ENCODE data around the gene SPAG7. TPM values are rescaled to one million over a fixed set of nuclear protein-coding genes. Genes with fewer than 3 reads are reported as not detected.
A peak's percentile ranks its signal among the peaks of the same experiment; 100 is the strongest.

Gene SPAG7
- total RNA-seq, 1 experiment from 2014 or later, result 49.9 TPM

- Histone ChIP-seq H4K20me1 (ENCODE audit: insufficient read depth) (no peaks in the 10 kb centered on the region), H3K79me2 (ENCODE audit: insufficient read depth, low read length) (peaks cover 17% of the 10 kb centered on the region; the same call in 1 of the 2 replicates), H3K4me3 (replicated peaks in 1 of 2; ENCODE audit: low read depth in 1 of 2, low read length in 2 of 2) (peak overlapping the region; percentile 70 to 79), H3K27ac (ENCODE audit: low read depth, low read length) (peak overlapping the region; percentile 96), H3K27me3 (ENCODE audit: insufficient read depth, low read length) (no peaks in the 10 kb centered on the region), H3K4me2 (ENCODE audit: low read length) (peak overlapping the region; percentile 84), H3K9ac (ENCODE audit: low read length) (peak overlapping the region; percentile 80), H3K9me3 (ENCODE audit: control insufficient read depth in 1 of 2, insufficient read depth in 1 of 2, low read depth in 1 of 2, low read length in 2 of 2) (no peaks in the 10 kb centered on the region), H3K4me1 (ENCODE audit: control insufficient read depth in 1 of 2, insufficient read depth in 2 of 2, low read length in 2 of 2) (peaks cover 19 to 33% of the 10 kb centered on the region in 2 experiments), H2AFZ (ENCODE audit: low read depth, low read length, poor library complexity, severe bottlenecking) (no peak overlapping the region), H3K36me3 (ENCODE audit: control insufficient read depth in 1 of 2, insufficient read depth in 2 of 2, low read length in 2 of 2) (peaks cover 0 to 13% of the 10 kb centered on the region in 2 experiments; a peak in 2 of 4 replicates), H3K9me2 (ENCODE audit: insufficient read depth) (no peaks in the 10 kb centered on the region)
- RAD21 ChIA-PET (ENCODE audit: low non-redundant PET in 1 of 2, low total read pairs in 2 of 2, uncharacterized antibody in 2 of 2, unreplicated experiment in 2 of 2), result interaction anchor here (0.6 to 2.2 kb wide), 5 partner anchors 12 to 58 kb away, joined by 3 to 11 read pairs (median 6); partner anchors contain the start of genes RNF167 (in 2 of the 2), SLC25A11 (in 2 of the 2) and PFN1 (in 1 of the 2)
- TF ChIP-seq SP1 (IDR thresholded peaks at IDR 0.05; ENCODE audit: low read depth), result peak; percentile 99
- no peak for TF ChIP-seq POLR2AphosphoS5 (IDR thresholded peaks at IDR 0.05; ENCODE audit: low read depth, low read length)
- TF ChIP-seq YY1 (IDR thresholded peaks at IDR 0.05; ENCODE audit: extremely low read depth, insufficient replicate concordance, low read depth, low read length), result peak; percentile 31
- TF ChIP-seq MAX (IDR thresholded peaks at IDR 0.05), result peak; percentile 67; the same call in 1 of the 2 replicates
- POLR2A ChIA-PET, result interaction anchor here (0.7 to 5.0 kb wide), 11 partner anchors 10 to 176 kb away, joined by 3 to 45 read pairs (median 10); partner anchors contain the start of genes CAMTA2, ENO3, PFN1 and RNF167
- DNase-seq (ENCODE audit: low read depth, low spot score) (peak; percentile 100), ATAC-seq (peak; percentile 91)
- CTCF ChIA-PET, result interaction anchor here (0.5 to 2.2 kb wide), 7 partner anchors 9 to 95 kb away, joined by 4 to 12 read pairs (median 7); partner anchors contain the start of genes CAMTA2, RNF167 and SLC25A11
- BruUV-seq (replicated peaks), result TSS peak; percentile 69
- intact Hi-C loops (cut with micrococcal nuclease), result loop anchor here (1.0 kb wide), 4 partner anchors 17 to 58 kb away; partner anchors contain the start of genes CAMTA2, RNF167 and SLC25A11
Measured at GRCh38 chr17:4966844-4967538, 626 bp downstream of the SPAG7 start.

- ChIA-PET POLR2A (interaction anchor here (1.0 to 5.0 kb wide), 6 partner anchors 12 to 26 kb away, joined by 3 to 45 read pairs (median 14); partner anchors contain the start of genes ENO3, PFN1, RNF167 and SLC25A11), CTCF (no interaction called here), RAD21 (ENCODE audit: low non-redundant PET in 1 of 2, low total read pairs in 2 of 2, uncharacterized antibody in 2 of 2, unreplicated experiment in 2 of 2) (no interaction called here)
- H3K4me1 ChIP-seq (ENCODE audit: control insufficient read depth in 1 of 2, insufficient read depth in 2 of 2, low read length in 2 of 2), result peaks cover 20 to 36% of the 10 kb centered on the region in 2 experiments
- ATAC-seq, result no peak
- H3K27ac ChIP-seq (ENCODE audit: low read depth, low read length), result peak overlapping the region; percentile 96; the same call in 1 of the 2 replicates
- no peak for DNase-seq (ENCODE audit: low read depth, low spot score)
- peak overlapping the region; percentile 84; the same call in 1 of the 2 replicates for H3K4me2 ChIP-seq (ENCODE audit: low read length)
- no peaks in the 10 kb centered on the region for H3K9me3 ChIP-seq (ENCODE audit: control insufficient read depth in 1 of 2, insufficient read depth in 1 of 2, low read depth in 1 of 2, low read length in 2 of 2)
- H3K9ac ChIP-seq (ENCODE audit: low read length), result no peak overlapping the region
- no peak overlapping the region for H2AFZ ChIP-seq (ENCODE audit: low read depth, low read length, poor library complexity, severe bottlenecking)
- no peak overlapping the region for H3K4me3 ChIP-seq (replicated peaks in 1 of 2; ENCODE audit: low read depth in 1 of 2, low read length in 2 of 2)
- H3K27me3 ChIP-seq (ENCODE audit: insufficient read depth, low read length), result no peaks in the 10 kb centered on the region
- BruUV-seq (replicated peaks), result no TSS peak
- peaks cover 0 to 13% of the 10 kb centered on the region in 2 experiments; a peak in 2 of 4 replicates for H3K36me3 ChIP-seq (ENCODE audit: control insufficient read depth in 1 of 2, insufficient read depth in 2 of 2, low read length in 2 of 2)
- H4K20me1 ChIP-seq (ENCODE audit: insufficient read depth), result no peaks in the 10 kb centered on the region
- intact Hi-C loops (cut with micrococcal nuclease), result no loop called here
- H3K9me2 ChIP-seq (ENCODE audit: insufficient read depth), result no peaks in the 10 kb centered on the region
- peaks cover 17% of the 10 kb centered on the region; the same call in 1 of the 2 replicates for H3K79me2 ChIP-seq (ENCODE audit: insufficient read depth, low read length)
- TF ChIP-seq REST (IDR thresholded peaks at IDR 0.05; ENCODE audit: low read depth) (no peak), ELF1 (IDR thresholded peaks at IDR 0.05; ENCODE audit: borderline replicate concordance, low read depth) (no peak), POLR2AphosphoS5 (IDR thresholded peaks at IDR 0.05; ENCODE audit: low read depth, low read length) (no peak), EZH2phosphoT487 (IDR thresholded peaks at IDR 0.05; ENCODE audit: borderline replicate concordance) (no peak), JUND (IDR thresholded peaks at IDR 0.05) (no peak), ZFX (IDR thresholded peaks at IDR 0.05) (no peak), YY1 (IDR thresholded peaks at IDR 0.05; ENCODE audit: extremely low read depth, insufficient replicate concordance, low read depth, low read length) (no peak), RAD21 (IDR thresholded peaks at IDR 0.05; ENCODE audit: low read depth) (no peak), EZH2 (IDR thresholded peaks at IDR 0.05) (no peak), MAX (IDR thresholded peaks at IDR 0.05) (no peak), TCF7L2 (IDR thresholded peaks at IDR 0.05; ENCODE audit: borderline replicate concordance, extremely low read depth, insufficient read depth, insufficient read length) (no peak)
Measured at GRCh38 chr17:4965311-4965986, 2.2 kb downstream of the SPAG7 start.

Data from HCT116 (cell line).